Lung (tissue), 12 donors: ENCODE results near the gene RSRC1. TPM values are rescaled to one million over a fixed set of nuclear protein-coding genes. Genes with fewer than 3 reads are reported as not detected.

Source experiments
- ATAC-seq: fragments of 200-7000 bp; cut with Tn5 transposase; one replicate; pipeline ENCODE4 v1.9.1; 2020; ENCODE audit warnings: moderate number of reproducible peaks; ENCODE audit not compliant: insufficient read depth, low FRiP score
- DNase-seq, 3 donors: peaks; one replicate each; pipeline ENCODE4 v3.0.0-alpha.2; 2013 to 2017
- H3K27ac ChIP-seq, 2 donors: one replicate each; pipeline ENCODE4 v1.5.1; 2013; ENCODE audit warnings: mild to moderate bottlenecking in 2 of 2, moderate library complexity in 2 of 2, control low read depth in 1 of 2, inconsistent platforms in 1 of 2, low read depth in 1 of 2, low read length in 1 of 2
- H3K27me3 ChIP-seq, 3 donors: one replicate each; pipeline ENCODE4 v1.5.1; 2013; ENCODE audit warnings: low read length in 2 of 3; ENCODE audit not compliant: control insufficient read depth in 3 of 3, insufficient read depth in 3 of 3
- H3K36me3 ChIP-seq, 4 donors: one replicate each; pipeline ENCODE4 v1.5.1; 2013; ENCODE audit warnings: low read length in 4 of 4, mild to moderate bottlenecking in 1 of 4, moderate library complexity in 1 of 4; ENCODE audit not compliant: control insufficient read depth in 4 of 4, insufficient read depth in 4 of 4
- H3K4me1 ChIP-seq, 5 donors: one replicate each; pipeline ENCODE4 v1.5.1; 2013; ENCODE audit warnings: low read length in 5 of 5, mild to moderate bottlenecking in 2 of 5, moderate library complexity in 1 of 5; ENCODE audit not compliant: control insufficient read depth in 5 of 5, insufficient read depth in 5 of 5
- H3K4me3 ChIP-seq: one replicate; pipeline ENCODE4 v1.5.1; 2013; ENCODE audit warnings: mild to moderate bottlenecking, control low read depth, moderate library complexity
- H3K9ac ChIP-seq, 2 donors: one replicate each; pipeline ENCODE4 v1.5.1; 2013; ENCODE audit warnings: low read length in 2 of 2, control low read depth in 1 of 2; ENCODE audit not compliant: insufficient read depth in 1 of 2
- H3K9me3 ChIP-seq, 4 donors: one replicate each; pipeline ENCODE4 v1.5.1; 2013; ENCODE audit warnings: low read length in 3 of 4, mild to moderate bottlenecking in 1 of 4, moderate library complexity in 1 of 4; ENCODE audit not compliant: control insufficient read depth in 4 of 4, insufficient read depth in 3 of 4
- WGBS, 2 donors: extraction: QIAGEN DNeasy Blood & Tissue Kit; methylation state at CpG; one replicate each; pipeline ENCODE4 v1.1.7; 2013; 5-methylcytosine and 5-hydroxymethylcytosine counted together
- polyA plus RNA-seq, 2 donors: library from polyadenylated mRNA; stranded (reverse); fragments of 200-250 nt; gene quantifications; one replicate each; pipeline ENCODE4 v1.2.1, GENCODE V29; 2013
- total RNA-seq, 2 donors: library from RNA; depleted of rRNA in 1 of 2; stranded (reverse); fragments of >200 nt in 1 of 2; gene quantifications; one replicate each; pipeline ENCODE4 v1.2.1, GENCODE V29; 2014 to 2021
- TF ChIP-seq, protein P1 (sequence below): IDR thresholded peaks from 2 replicates; pipeline ENCODE4 v1.5.1; 2012; ENCODE audit warnings: mild to moderate bottlenecking; ENCODE audit errors: control extremely low read depth, extremely low read depth
- donor health status: control.
- donor health status: control.
- donor health status: Bipolar disorder and iron deficiency.
- donor health status: healthy.
- donor health status: DM: yes; HTN: yes; CAD: no.

RSRC1 gene
- total and polyA plus RNA-seq, 4 donors, result 9.1 to 53.5 (median 17.0) TPM

DNA sequence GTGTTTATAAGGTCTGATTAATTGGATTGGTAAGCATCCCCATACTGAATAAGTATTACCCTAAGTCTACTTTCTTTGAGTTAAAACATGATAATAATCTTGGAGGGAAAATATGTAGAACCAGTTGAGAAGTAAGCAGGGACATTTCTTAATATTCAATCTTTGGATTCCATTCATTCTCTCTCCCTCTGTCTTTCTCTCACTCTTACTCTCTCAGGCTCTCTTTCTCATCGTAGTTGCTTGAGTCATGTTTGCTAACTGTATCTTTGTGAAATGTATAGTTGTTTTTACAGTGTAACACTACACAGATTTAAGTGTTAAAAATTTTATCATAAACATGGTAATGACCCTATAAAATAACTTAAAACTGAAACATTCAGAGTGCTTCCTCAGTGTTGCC, 163.8 kb downstream of the RSRC1 start:
- 77 to 87% methylated on average over 1 of the region's 1 CpG for WGBS, 2 donors

DNA sequence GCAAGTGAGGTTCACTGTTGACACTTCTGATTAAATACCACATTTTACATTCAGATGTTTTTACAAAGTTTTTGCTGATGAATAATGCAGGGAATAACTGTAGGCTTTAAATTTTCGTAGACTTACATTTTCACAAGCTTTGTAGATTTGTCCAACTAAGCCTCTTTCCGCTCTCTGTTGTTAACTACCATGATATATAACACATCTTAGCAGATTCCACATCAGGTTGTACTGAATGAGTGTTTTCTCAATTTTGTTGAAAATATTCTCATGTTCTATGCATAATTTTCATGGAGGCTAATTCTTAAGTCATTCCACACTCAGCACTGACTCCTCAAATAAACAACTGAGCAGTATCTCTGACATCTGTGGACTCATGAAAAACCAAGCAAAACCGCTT, 168.3 kb downstream of the RSRC1 start:
- H3K27ac ChIP-seq, result no peak overlapping the region
- 97 to 98% methylated on average over 3 of the region's 3 CpGs for WGBS, 2 donors
- H3K9ac ChIP-seq, result no peak overlapping the region
- no peak overlapping the region for H3K4me3 ChIP-seq
- no peak for DNase-seq
- no peak for ATAC-seq
- H3K9me3 ChIP-seq, result peaks cover 0 to 2% (median 0%) of the 10 kb centered on the region in 4 donors
- no peaks in the 10 kb centered on the region for H3K27me3 ChIP-seq
- TF ChIP-seq, protein P1, sequence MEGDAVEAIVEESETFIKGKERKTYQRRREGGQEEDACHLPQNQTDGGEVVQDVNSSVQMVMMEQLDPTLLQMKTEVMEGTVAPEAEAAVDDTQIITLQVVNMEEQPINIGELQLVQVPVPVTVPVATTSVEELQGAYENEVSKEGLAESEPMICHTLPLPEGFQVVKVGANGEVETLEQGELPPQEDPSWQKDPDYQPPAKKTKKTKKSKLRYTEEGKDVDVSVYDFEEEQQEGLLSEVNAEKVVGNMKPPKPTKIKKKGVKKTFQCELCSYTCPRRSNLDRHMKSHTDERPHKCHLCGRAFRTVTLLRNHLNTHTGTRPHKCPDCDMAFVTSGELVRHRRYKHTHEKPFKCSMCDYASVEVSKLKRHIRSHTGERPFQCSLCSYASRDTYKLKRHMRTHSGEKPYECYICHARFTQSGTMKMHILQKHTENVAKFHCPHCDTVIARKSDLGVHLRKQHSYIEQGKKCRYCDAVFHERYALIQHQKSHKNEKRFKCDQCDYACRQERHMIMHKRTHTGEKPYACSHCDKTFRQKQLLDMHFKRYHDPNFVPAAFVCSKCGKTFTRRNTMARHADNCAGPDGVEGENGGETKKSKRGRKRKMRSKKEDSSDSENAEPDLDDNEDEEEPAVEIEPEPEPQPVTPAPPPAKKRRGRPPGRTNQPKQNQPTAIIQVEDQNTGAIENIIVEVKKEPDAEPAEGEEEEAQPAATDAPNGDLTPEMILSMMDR, result no peak
- H3K36me3 ChIP-seq, result peaks cover 0 to 2% (median 0%) of the 10 kb centered on the region in 4 donors
- no peaks in the 10 kb centered on the region for H3K4me1 ChIP-seq

More for the DNA sequence above, 163.8 kb downstream of the RSRC1 start:
- no peaks in the 10 kb centered on the region for H3K4me1 ChIP-seq
- TF ChIP-seq, protein P1, result no peak
- no peak overlapping the region for H3K27ac ChIP-seq
- peaks cover 0 to 2% (median 0%) of the 10 kb centered on the region in 4 donors for H3K9me3 ChIP-seq
- H3K36me3 ChIP-seq, result peaks cover 0 to 2% (median 0%) of the 10 kb centered on the region in 4 donors
- H3K4me3 ChIP-seq, result no peak overlapping the region
- no peak for ATAC-seq
- no peaks in the 10 kb centered on the region for H3K27me3 ChIP-seq
- no peak for DNase-seq
- no peak overlapping the region for H3K9ac ChIP-seq

DNA sequence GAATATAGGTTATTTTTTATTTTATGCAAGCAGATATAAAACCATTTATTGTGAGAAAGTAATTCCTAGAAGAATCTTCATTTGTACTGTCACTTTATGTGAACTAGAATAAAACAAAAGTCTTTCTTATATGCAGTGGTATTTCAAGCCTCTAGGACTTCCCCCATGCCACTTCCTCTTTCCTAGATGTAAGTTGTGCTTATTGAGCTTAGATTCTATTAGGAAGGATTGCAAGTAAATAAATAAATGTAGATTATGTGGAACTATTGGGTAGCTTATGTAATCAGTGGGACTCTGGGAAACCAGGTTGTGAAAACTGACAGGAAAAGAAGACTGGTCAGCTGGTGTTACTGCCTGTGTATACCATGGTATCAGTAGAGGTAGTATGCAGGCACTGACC, 169.7 kb downstream of the RSRC1 start:
- Histone ChIP-seq H3K4me1 (no peaks in the 10 kb centered on the region), H3K36me3 (peaks cover 0 to 2% (median 0%) of the 10 kb centered on the region in 4 donors), H3K9ac (no peak overlapping the region), H3K9me3 (peaks cover 0 to 2% (median 0%) of the 10 kb centered on the region in 4 donors), H3K27ac (no peak overlapping the region), H3K4me3 (no peak overlapping the region), H3K27me3 (no peaks in the 10 kb centered on the region)
- ATAC-seq (no peak), DNase-seq (no peak)
- TF ChIP-seq, protein P1, result no peak

DNA sequence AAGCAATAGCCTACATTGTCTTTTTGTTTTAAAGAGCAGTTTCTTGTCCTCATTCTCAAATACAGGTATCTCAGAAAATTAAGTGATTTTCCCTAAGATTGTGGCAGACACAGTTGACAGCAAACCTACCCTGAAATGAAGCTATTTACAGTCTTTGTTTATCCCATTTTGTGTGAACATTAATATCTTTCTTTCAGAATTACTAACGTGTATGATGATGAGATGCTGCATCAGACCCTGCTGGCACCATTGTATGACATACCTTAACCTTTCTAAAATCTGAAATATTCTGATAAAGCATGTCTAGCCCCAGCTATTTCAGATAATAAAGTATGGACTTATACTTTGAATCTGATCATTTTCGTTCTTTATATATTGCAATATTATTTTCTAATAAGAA, 185.9 kb downstream of the RSRC1 start:
- no peak overlapping the region for H3K9ac ChIP-seq
- no peaks in the 10 kb centered on the region for H3K4me1 ChIP-seq
- H3K36me3 ChIP-seq, result peaks cover 0 to 1% (median 0%) of the 10 kb centered on the region in 4 donors
- no peak overlapping the region for H3K27ac ChIP-seq
- H3K9me3 ChIP-seq, result no peaks in the 10 kb centered on the region
- TF ChIP-seq, protein P1, result no peak
- no peak for ATAC-seq
- no peaks in the 10 kb centered on the region for H3K27me3 ChIP-seq
- WGBS, 2 donors, result 89 to 96% methylated on average over 2 of the region's 2 CpGs
- H3K4me3 ChIP-seq, result no peak overlapping the region
- no peak for DNase-seq
